K562 (cell line): ENCODE results near the gene HMGCLL1. TPM values are rescaled to one million over a fixed set of nuclear protein-coding genes. Genes with fewer than 3 reads are reported as not detected.

ENCODE experiments used
- ATAC-seq: fragments of 200-7000 bp; cut with Tn5 transposase; 3 replicates; pipeline ENCODE4 v1.9.1; 2020; ENCODE audit warnings: moderate library complexity
- BruUV-seq: library from RNA; stranded (reverse); fragments of 400-500 nt; replicated peaks from 2 replicates; lab custom pipeline; 2021; lab: Mats Ljungman, UMichigan
- CTCF ChIA-PET: fragments of 300-600 bp; formaldehyde crosslinking; extraction: SDS; loops from one replicate; lab custom pipeline; 2021; ENCODE audit warnings: low intra/inter-chr PET ratio; lab: Yijun Ruan, JAX
- POLR2A ChIA-PET: fragments of 300-600, 350-650 bp; sonication (Branson Sonifier 250); formaldehyde crosslinking; extraction: SDS; loops from one replicate; lab custom pipeline; 2021; ENCODE audit warnings: antibody characterized with exemption, inconsistent platforms; lab: Yijun Ruan, JAX
- DNase-seq, 4 experiments: peaks; one replicate each; pipeline versions ENCODE4 v3.0.0 to v3.0.0-alpha.2; 2011 to 2018; ENCODE audit warnings: low spot score in 3 of 4, mixed read lengths in 3 of 4; ENCODE audit errors: extremely low read depth in 1 of 4
- FAIRE-seq: peaks from 2 replicates; lab custom pipeline; 2011; peaks lifted over from hg19 to GRCh38; lab: Jason Lieb, UNC
- H2AFZ ChIP-seq: 2 replicates; pipeline ENCODE4 v1.6.0; 2011; ENCODE audit warnings: low read depth, low read length, control low read depth, inconsistent platforms
- H3K27ac ChIP-seq: fragments of 200-600 bp; 3 replicates; pipeline ENCODE4 v1.8.0; 2011; ENCODE audit warnings: low read depth, mild to moderate bottlenecking, control low read depth, inconsistent platforms, low read length, moderate library complexity, mixed read lengths; ENCODE audit errors: extremely low read depth
- H3K27me3 ChIP-seq, 2 experiments: fragments of 300-600 bp in 1 of 2; 2 replicates in 1 of 2; 3 replicates in 1 of 2; pipeline versions ENCODE4 v1.6.0 to v1.8.0; 2011; ENCODE audit warnings: inconsistent platforms in 2 of 2, low read length in 2 of 2, mild to moderate bottlenecking in 1 of 2, mixed read lengths in 1 of 2, moderate library complexity in 1 of 2; ENCODE audit not compliant: control insufficient read depth in 2 of 2, insufficient read depth in 2 of 2
- H3K36me3 ChIP-seq: fragments of 300-600 bp; 3 replicates; pipeline ENCODE4 v1.8.0; 2011; ENCODE audit warnings: mild to moderate bottlenecking, low read length, inconsistent platforms; ENCODE audit not compliant: control insufficient read depth, insufficient read depth
- H3K4me1 ChIP-seq, 2 experiments: fragments of 200-600 bp in 1 of 2; replicated peaks in 1 of 2; 2 replicates in 1 of 2; 3 replicates in 1 of 2; pipeline versions ENCODE4 v1.5.1 to v1.8.0; 2011; ENCODE audit warnings: inconsistent platforms in 2 of 2, low read length in 2 of 2, mild to moderate bottlenecking in 1 of 2, mixed read lengths in 1 of 2, moderate library complexity in 1 of 2; ENCODE audit not compliant: control insufficient read depth in 2 of 2, insufficient read depth in 2 of 2
- H3K4me2 ChIP-seq: 2 replicates; pipeline ENCODE4 v1.6.1; 2011; ENCODE audit warnings: low read length, control low read depth, inconsistent platforms, mixed read lengths; ENCODE audit not compliant: insufficient read depth
- H3K4me3 ChIP-seq: fragments of 200-600 bp; sonication (generic), shearing (Covaris generic); 2 replicates; pipeline ENCODE4 v1.5.1; 2016; ENCODE audit warnings: control low read depth, inconsistent platforms
- H3K79me2 ChIP-seq: fragments of 200-600 bp; 3 replicates; pipeline ENCODE4 v1.8.0; 2011; ENCODE audit warnings: low read length, inconsistent platforms; ENCODE audit not compliant: control insufficient read depth, insufficient read depth
- H3K9ac ChIP-seq, 2 experiments: 2 replicates each; pipeline versions ENCODE4 v1.6.0 to v1.6.1; 2011; ENCODE audit warnings: low read depth in 2 of 2, low read length in 2 of 2, control low read depth in 1 of 2, inconsistent platforms in 1 of 2, mild to moderate bottlenecking in 1 of 2, mixed read lengths in 1 of 2; ENCODE audit not compliant: insufficient read depth in 1 of 2
- H3K9me1 ChIP-seq: one replicate; pipeline ENCODE4 v1.6.0; 2011; ENCODE audit warnings: inconsistent platforms, mild to moderate bottlenecking, low read length, moderate library complexity; ENCODE audit not compliant: control insufficient read depth, insufficient read depth
- H3K9me3 ChIP-seq: replicated peaks from 2 replicates; pipeline ENCODE4 v1.5.1; 2011; ENCODE audit warnings: low read depth, low read length, inconsistent platforms; ENCODE audit not compliant: control insufficient read depth, insufficient read depth
- H4K20me1 ChIP-seq: replicated peaks from 2 replicates; pipeline ENCODE4 v1.6.1; 2011; ENCODE audit warnings: low read length, inconsistent platforms, mixed read lengths; ENCODE audit not compliant: control insufficient read depth, insufficient read depth
- BRF1 ChIP-seq: IDR thresholded peaks from 3 replicates; pipeline ENCODE4 v1.6.1; 2011; ENCODE audit warnings: borderline replicate concordance, mild to moderate bottlenecking; ENCODE audit not compliant: insufficient read length; ENCODE audit errors: extremely low read depth
- CHD2 ChIP-seq: IDR thresholded peaks from 2 replicates; pipeline ENCODE4 v1.6.1; 2011; ENCODE audit warnings: low read depth, low read length
- DMBX1 ChIP-seq: fragments of 250-450 bp; sonication (Bioruptor Pico); IDR thresholded peaks from 2 replicates; pipeline ENCODE4 v1.8.0; 2022; ENCODE audit warnings: inconsistent platforms, mild to moderate bottlenecking, moderate library complexity, borderline replicate concordance
- GMEB1 ChIP-seq: fragments of 250-450 bp; sonication (Bioruptor Pico); IDR thresholded peaks from 2 replicates; pipeline ENCODE4 v1.4.0; 2020; ENCODE audit warnings: mild to moderate bottlenecking
- JUNB ChIP-seq: fragments of 450-650 bp; formaldehyde crosslinking; conservative IDR thresholded peaks from 2 replicates; pipeline ENCODE4 v1.4.0; 2020; ENCODE audit warnings: mild to moderate bottlenecking
- PHB2 ChIP-seq: fragments of 450-650 bp; IDR thresholded peaks from 2 replicates; pipeline ENCODE4 v1.6.1; 2017; ENCODE audit warnings: low read depth
- PPARD ChIP-seq: fragments of 250-450 bp; sonication (Bioruptor Pico); IDR thresholded peaks from 2 replicates; pipeline ENCODE4 v1.8.0; 2022; ENCODE audit warnings: inconsistent platforms, mild to moderate bottlenecking, moderate library complexity
- PURB ChIP-seq: sonication (generic); formaldehyde crosslinking; IDR thresholded peaks from 2 replicates; pipeline ENCODE4 v1.9.0; 2021; ENCODE audit warnings: low read depth, mild to moderate bottlenecking, missing genetic modification reagents
- REST ChIP-seq, 2 experiments: fragments of 450-650 bp; formaldehyde crosslinking in 1 of 2; IDR thresholded peaks; 2 replicates each; pipeline versions ENCODE4 v1.4.0 to v1.6.1; 2014 to 2020; ENCODE audit warnings: mild to moderate bottlenecking in 2 of 2, borderline replicate concordance in 1 of 2, low read depth in 1 of 2
- SUPT5H ChIP-seq: fragments of 450-650 bp; IDR thresholded peaks from 2 replicates; pipeline ENCODE4 v1.6.1; 2016
- ZFP91 ChIP-seq: sonication (generic); formaldehyde crosslinking; IDR thresholded peaks from 2 replicates; pipeline ENCODE4 v1.8.0; 2022; ENCODE audit warnings: mild to moderate bottlenecking, missing genetic modification reagents
- WGBS: fragments of 100-300 bp; shearing (Covaris generic); methylation state at CpG from one replicate; pipeline ENCODE4 v1.1.6; 2016; ENCODE audit warnings: low coverage, mixed read lengths; ENCODE audit not compliant: insufficient coverage; ENCODE audit errors: missing lambda C conversion rate; 5-methylcytosine and 5-hydroxymethylcytosine counted together
- in situ Hi-C: fragments of 300-500 bp; cut with MboI; formaldehyde crosslinking; loops from 4 replicates; pipeline ENCODE4 v1.15.0; 2018; ENCODE audit warnings: inconsistent platforms, mixed read lengths
- intact Hi-C: fragments of 100-400 bp; cut with micrococcal nuclease; formaldehyde crosslinking; loops from 2 replicates; pipeline ENCODE4 v1.14.2; 2022
- polyA plus RNA-seq, 8 experiments: library from polyadenylated mRNA; depleted of rRNA in 4 of 8; stranded (reverse) in 5 of 8; unstranded in 3 of 8; fragments of >200 nt; fragmentation: Nextera tagmentation in 2 of 8; fragmentation: Illumina TruSeq in 1 of 8; extraction: Ambion mirVana in 2 of 8; extraction: Trizol in 1 of 8; gene quantifications; 2 replicates each; pipeline versions ENCODE4 v1.2.1 to v1.2.3, GENCODE V29; 2011 to 2014; ENCODE audit warnings: inconsistent platforms in 1 of 8, missing spikeins in 1 of 8
- total RNA-seq, 7 experiments: library from RNA; depleted of rRNA in 6 of 7; stranded (reverse); fragments of >200 nt in 6 of 7; fragmentation: Illumina TruSeq in 2 of 7; extraction: Trizol in 2 of 7; gene quantifications; 2 replicates each; pipeline versions ENCODE4 v1.2.1 to v1.2.3, GENCODE V29; 2011 to 2021; ENCODE audit warnings: low replicate concordance in 1 of 7

Gene HMGCLL1
- total and polyA plus RNA-seq, 9 of the 15 experiments (the other 6 are each of a cell fraction or from before 2014, with no cell fraction given): not detected

- no peak overlapping the region for H3K4me2 ChIP-seq
- H3K4me3 ChIP-seq: no peak overlapping the region
- FAIRE-seq: no peak
- 13% methylated on average over 1 of the region's 1 CpG for WGBS
- ATAC-seq: no peak
- CTCF ChIA-PET: no interaction called here
- no peaks in the 10 kb centered on the region for H3K79me2 ChIP-seq
- H4K20me1 ChIP-seq: no peaks in the 10 kb centered on the region
- H3K36me3 ChIP-seq: no peaks in the 10 kb centered on the region
- no peaks in the 10 kb centered on the region for H3K27me3 ChIP-seq
- no peak for DNase-seq
- POLR2A ChIA-PET: no interaction called here
- no peaks in the 10 kb centered on the region for H3K9me3 ChIP-seq
- H3K4me1 ChIP-seq: no peaks in the 10 kb centered on the region
- H3K27ac ChIP-seq: no peak overlapping the region
- H3K9me1 ChIP-seq: no peaks in the 10 kb centered on the region
- in situ Hi-C loops: no loop called here
- BruUV-seq: no TSS peak
- H2AFZ ChIP-seq: no peak overlapping the region
- H3K9ac ChIP-seq: no peak overlapping the region
- intact Hi-C loops: no loop called here
- TF ChIP-seq GMEB1 (CRISPR knock-in tag) (no peak), BRF1 (no peak), PURB (CRISPR knock-in tag) (no peak), ZFP91 (CRISPR knock-in tag) (no peak), SUPT5H (no peak), DMBX1 (no peak), PHB2 (no peak), JUNB (CRISPR knock-in tag) (no peak), PPARD (CRISPR knock-in tag) (no peak), CHD2 (no peak), REST (IDR thresholded peaks at IDR 0.05; ENCODE audit: borderline replicate concordance) (no peak), REST (CRISPR knock-in tag; IDR thresholded peaks at IDR 0.05; ENCODE audit: low read depth) (no peak)
These were observed 10.1 kb downstream of the HMGCLL1 start for GRCh38 chr6:55568808-55569439.
